ENCODE results near the gene SLC6A3.
"Not testable (repeated sequence)": the region's sequence is repeated elsewhere in the genome, so short reads cannot be mapped to it uniquely, and the experiment has no call there.

Gene SLC6A3

DNA sequence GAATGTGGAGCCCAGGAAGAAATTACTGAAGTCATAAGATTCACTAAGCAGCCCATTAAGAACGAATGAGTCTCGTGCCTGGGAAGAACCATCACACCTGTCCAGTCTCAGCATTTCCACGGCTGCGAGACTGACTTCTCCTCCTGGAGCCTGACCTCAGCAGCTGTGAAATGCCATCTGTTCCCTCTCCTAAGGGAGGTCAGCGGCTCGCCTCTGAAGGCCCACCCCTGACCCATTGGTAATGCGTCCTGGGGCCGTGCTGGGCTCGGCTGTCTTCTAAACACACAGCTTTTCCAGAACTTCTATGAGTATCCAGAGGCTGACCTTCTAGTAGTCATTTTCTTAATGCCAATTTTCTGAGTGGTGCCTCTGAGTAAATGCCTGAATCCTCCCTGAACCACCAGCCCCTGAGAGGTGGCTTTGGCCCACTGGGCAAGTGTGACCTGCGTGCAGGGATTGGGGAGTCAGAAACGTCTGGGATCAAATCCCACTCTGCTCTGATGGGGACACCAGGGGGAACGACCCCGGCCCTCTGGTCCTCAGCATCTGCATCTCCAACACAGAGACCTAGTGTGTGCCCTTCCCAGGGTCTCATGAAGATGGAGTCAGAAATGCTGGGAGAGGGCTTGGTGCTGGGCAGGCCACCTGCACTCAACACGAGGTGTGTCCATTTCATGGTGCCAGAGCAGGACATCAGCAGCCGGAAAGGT, 5.7 kb downstream of the SLC6A3 start:
- no peak for DNase-seq

GRCh38 chr5:1438871-1439270, 6.4 kb downstream of the SLC6A3 start:
- no peak for DNase-seq

DNA sequence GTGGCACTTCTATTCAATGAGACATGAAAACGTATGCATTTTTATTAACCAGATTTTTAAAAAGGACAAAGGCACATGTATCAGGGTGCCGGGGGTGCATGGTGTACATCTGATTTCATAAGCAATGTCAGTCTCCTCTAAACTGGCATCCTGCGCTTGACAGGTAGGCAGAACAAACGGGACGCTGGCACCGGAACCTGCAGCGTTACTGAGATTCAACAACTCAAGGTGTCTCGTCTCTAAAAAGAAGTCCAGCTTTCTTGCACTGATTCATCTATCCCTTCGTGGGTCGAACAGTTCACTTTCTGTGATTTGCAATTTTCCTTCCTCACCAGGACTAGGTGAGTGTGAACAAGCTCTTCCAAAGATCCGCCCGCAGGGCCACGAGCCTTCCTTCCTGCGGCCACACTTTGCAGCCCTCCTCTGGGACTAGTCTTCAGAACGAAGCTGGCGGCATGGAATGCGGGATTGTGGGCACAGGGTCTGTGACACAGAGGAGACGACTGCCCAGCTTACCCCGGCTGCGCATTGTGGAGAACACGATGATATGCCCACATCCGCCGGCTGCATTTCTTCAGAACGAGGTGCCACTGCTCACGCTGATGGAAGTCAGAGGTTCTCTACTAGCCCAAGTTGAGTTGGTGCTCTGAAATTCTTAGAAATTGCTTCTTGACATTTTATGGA, 7.2 kb downstream of the SLC6A3 start:
- no peak for DNase-seq

- no peak for DNase-seq
These were observed 7.9 kb downstream of the SLC6A3 start for GRCh38 chr5:1437226-1437829.

GRCh38 chr5:1436681-1437080, 8.6 kb downstream of the SLC6A3 start:
- DNase-seq = no peak

GRCh38 chr5:1436036-1436435, 9.2 kb downstream of the SLC6A3 start:
- DNase-seq = no peak

- no peak for DNase-seq
These were observed 9.9 kb downstream of the SLC6A3 start for GRCh38 chr5:1435369-1435768.

DNA sequence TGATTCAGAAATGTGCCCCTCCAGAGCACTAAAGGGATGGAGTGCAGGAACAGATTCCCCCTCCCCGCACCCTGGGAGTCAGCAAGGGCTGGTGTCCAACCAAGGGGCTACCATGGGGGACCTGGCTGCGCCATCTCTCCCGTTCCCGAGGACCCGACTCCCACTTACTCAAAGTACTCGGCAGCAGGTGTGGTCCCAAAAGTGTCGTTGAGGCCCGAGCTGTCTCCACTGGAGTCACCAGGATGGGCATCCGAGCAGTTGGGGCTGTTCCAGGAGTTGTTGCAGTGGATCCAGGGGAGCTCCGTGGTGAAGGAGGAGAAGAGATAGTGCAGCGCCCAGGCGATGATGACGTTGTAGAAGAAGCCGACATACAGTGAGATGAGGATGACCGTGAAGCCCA, 12.9 kb downstream of the SLC6A3 start:
- no peak for DNase-seq

GRCh38 chr5:1431896-1432295, 13.3 kb downstream of the SLC6A3 start:
- DNase-seq = no peak

DNA sequence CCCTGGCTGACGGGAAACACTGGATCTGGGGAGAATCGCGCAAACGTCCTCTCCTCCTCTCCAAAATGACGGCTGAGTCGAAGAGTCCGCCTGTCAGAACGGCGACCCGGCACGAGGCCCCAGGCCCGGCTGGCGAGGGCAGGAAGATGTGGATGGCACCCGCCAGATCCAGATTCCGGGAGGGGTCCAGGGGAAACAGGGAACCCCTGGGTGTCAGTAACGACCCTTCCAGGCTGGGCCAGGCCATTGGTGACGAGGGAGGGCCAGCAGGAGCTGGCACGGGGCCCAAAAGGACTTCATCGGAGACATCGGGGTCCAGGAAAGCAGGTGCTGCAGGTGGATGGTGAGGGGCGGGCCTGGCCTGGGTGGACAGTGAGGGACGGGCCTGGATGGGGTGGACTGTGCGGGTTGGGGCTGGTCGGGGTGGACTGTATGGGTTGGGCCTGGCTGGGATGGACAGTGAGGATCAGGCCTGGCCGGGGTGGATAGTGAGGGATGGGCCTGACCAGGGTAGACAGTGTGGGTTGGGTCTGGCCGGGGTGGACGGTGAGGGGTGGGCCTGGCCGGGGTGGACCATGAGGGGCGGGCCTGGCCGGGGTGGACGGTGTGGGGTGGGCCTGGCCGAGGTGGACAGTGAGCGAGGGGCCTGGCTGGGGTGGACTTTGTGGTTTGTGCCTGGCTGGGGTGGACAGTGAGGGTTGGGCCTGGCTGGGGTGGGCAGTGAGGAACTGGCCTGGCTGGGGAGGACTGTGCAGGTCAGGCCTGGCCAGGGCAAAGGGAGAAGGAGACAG, 14.0 kb downstream of the SLC6A3 start:
- DNase-seq = no peak

GRCh38 chr5:1430121-1430795, 15.0 kb downstream of the SLC6A3 start:
- DNase-seq = no peak

- DNase-seq = no peak
These were observed 15.7 kb downstream of the SLC6A3 start for GRCh38 chr5:1429496-1429895.

DNA sequence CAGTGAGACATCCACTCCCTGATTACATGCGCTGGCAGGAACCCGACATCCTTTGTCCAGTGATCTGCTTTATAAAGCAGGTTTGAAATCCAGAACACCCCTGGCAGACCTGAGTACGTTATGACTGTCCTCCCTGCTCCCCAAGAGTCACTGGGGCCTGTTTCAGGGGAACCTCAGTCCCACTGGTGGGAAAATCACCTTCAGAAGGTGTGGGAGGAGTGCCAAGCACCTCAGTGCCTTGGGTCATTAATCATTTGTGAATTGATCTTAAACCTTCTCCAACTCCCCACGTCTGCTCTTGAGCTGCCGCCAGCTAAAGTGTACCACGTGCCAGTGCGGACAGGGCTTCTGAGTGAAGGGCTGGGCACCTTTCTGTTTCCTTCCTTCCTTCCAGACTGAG, 16.2 kb downstream of the SLC6A3 start:
- DNase-seq = no peak

GRCh38 chr5:1428107-1428506, 17.1 kb downstream of the SLC6A3 start:
- DNase-seq = no peak

DNA sequence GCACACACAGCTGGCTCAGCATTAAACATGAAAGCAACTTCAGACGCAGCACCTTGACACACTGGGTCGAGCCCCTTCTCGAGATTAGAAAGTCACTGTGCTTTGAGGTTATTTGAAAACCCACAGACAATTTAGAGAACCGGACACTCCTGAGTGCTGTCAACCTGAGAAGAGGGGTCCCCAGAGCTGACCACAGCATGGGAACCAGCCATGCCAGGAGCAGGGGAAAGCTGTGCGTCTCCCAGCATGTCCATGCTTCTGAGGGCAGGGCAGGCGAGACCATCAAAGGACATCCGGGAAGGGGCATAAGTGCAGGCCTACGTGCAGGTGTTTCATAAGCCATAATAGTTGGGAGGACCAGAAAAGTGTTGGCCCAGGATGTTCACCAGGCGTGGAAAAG, 20.5 kb downstream of the SLC6A3 start:
- DNase-seq = no peak

GRCh38 chr5:1423901-1424603, 21.2 kb downstream of the SLC6A3 start:
- DNase-seq = no peak

DNA sequence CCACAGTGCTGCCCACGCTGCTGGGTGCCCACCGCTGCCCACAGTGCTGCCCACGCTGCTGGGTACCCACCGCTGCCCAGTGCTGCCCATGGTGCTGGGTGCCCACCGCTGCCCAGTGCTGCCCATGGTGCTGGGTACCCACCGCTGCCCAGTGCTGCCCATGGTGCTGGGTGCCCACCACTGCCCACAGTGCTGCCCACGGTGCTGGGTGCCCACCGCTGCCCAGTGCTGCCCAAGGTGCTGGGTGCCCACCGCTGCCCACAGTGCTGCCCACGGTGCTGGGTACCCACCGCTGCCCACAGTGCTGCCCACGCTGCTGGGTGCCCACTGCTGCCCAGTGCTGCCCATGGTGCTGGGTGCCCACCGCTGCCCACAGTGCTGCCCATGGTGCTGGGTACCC, 22.7 kb downstream of the SLC6A3 start:
- DNase-seq = not testable (repeated sequence)

- no peak for DNase-seq
These were observed 23.5 kb downstream of the SLC6A3 start for GRCh38 chr5:1421521-1422341.

- no peak for DNase-seq
These were observed 24.7 kb downstream of the SLC6A3 start for GRCh38 chr5:1420211-1421195.
